GM12878 (cell line): ENCODE data around the gene MS4A12. TPM values are rescaled to one million over a fixed set of nuclear protein-coding genes. Genes with fewer than 3 reads are reported as not detected.

Source experiments
- CUX1 ChIP-seq: IDR thresholded peaks from 2 replicates; pipeline ENCODE4 v1.6.1; 2012; ENCODE audit warnings: improper control_type of control experiment, low read depth, low read length; ENCODE audit not compliant: insufficient replicate concordance
- E4F1 ChIP-seq: fragments of 450-650 bp; IDR thresholded peaks from 2 replicates; pipeline ENCODE4 v1.6.1; 2018; ENCODE audit warnings: borderline replicate concordance, mild to moderate bottlenecking; ENCODE audit not compliant: partially characterized antibody
- EGR1 ChIP-seq, 2 experiments: IDR thresholded peaks; 1 replicate in 1 of 2; 2 replicates in 1 of 2; pipeline ENCODE4 v1.6.1; 2011 to 2012; ENCODE audit warnings: low read depth in 2 of 2, low read length in 2 of 2, borderline replicate concordance in 1 of 2, mild to moderate bottlenecking in 1 of 2, moderate library complexity in 1 of 2
- ESRRA ChIP-seq: IDR thresholded peaks from 2 replicates; pipeline ENCODE4 v1.6.1; 2012; ENCODE audit warnings: mild to moderate bottlenecking, low read length, improper control_type of control experiment
- GATAD2B ChIP-seq: fragments of 450-650 bp; conservative IDR thresholded peaks from 2 replicates; pipeline ENCODE4 v1.6.1; 2017; ENCODE audit warnings: low read depth, mild to moderate bottlenecking, moderate library complexity
- MEF2A ChIP-seq: IDR thresholded peaks from 2 replicates; pipeline ENCODE4 v1.6.1; 2011; ENCODE audit warnings: low read depth, mild to moderate bottlenecking, low read length, moderate library complexity; ENCODE audit not compliant: insufficient read depth
- MTA3 ChIP-seq: IDR thresholded peaks from 2 replicates; pipeline ENCODE4 v1.6.1; 2012; ENCODE audit warnings: low read length, inconsistent platforms, borderline replicate concordance
- NFIC ChIP-seq: IDR thresholded peaks from 2 replicates; pipeline ENCODE4 v1.6.1; 2012; ENCODE audit warnings: low read depth, mild to moderate bottlenecking, inconsistent platforms, low read length, moderate library complexity
- NRF1 ChIP-seq: conservative IDR thresholded peaks from 2 replicates; pipeline ENCODE4 v1.6.1; 2011; ENCODE audit warnings: mild to moderate bottlenecking, low read depth, low read length, improper control_type of control experiment
- PKNOX1 ChIP-seq: fragments of 450-650 bp; IDR thresholded peaks from 2 replicates; pipeline ENCODE4 v1.6.1; 2016; ENCODE audit warnings: mild to moderate bottlenecking
- SMAD1 ChIP-seq: fragments of 450-650 bp; IDR thresholded peaks from 2 replicates; pipeline ENCODE4 v1.6.1; 2018; ENCODE audit warnings: mild to moderate bottlenecking, low read depth; ENCODE audit not compliant: partially characterized antibody
- SMAD5 ChIP-seq: IDR thresholded peaks from 2 replicates; pipeline ENCODE4 v1.6.1; 2016; ENCODE audit warnings: antibody characterized with exemption, low read depth
- SMARCA5 ChIP-seq: fragments of 450-650 bp; IDR thresholded peaks from 2 replicates; pipeline ENCODE4 v1.6.1; 2017; ENCODE audit warnings: mild to moderate bottlenecking
- TAF1 ChIP-seq: IDR thresholded peaks from 2 replicates; pipeline ENCODE4 v1.6.1; 2011; ENCODE audit warnings: mild to moderate bottlenecking, low read depth, low read length, borderline replicate concordance
- TCF3 ChIP-seq: IDR thresholded peaks from 2 replicates; pipeline ENCODE4 v1.6.1; 2012; ENCODE audit warnings: low read depth, mild to moderate bottlenecking, low read length, borderline replicate concordance; ENCODE audit not compliant: insufficient read depth
- USF1 ChIP-seq: IDR thresholded peaks from 2 replicates; pipeline ENCODE4 v1.6.1; 2011; ENCODE audit warnings: borderline replicate concordance, low read depth, mild to moderate bottlenecking, moderate library complexity, mixed read lengths, low read length; ENCODE audit not compliant: insufficient read depth; ENCODE audit errors: extremely low read length
- polyA plus RNA-seq, 11 experiments: library from polyadenylated mRNA; depleted of rRNA in 4 of 11; unstranded in 6 of 11; stranded (reverse) in 5 of 11; fragments of >200 nt; fragmentation: Nextera tagmentation in 4 of 11; fragmentation: Illumina TruSeq in 1 of 11; extraction: Ambion mirVana in 4 of 11; extraction: Trizol in 1 of 11; gene quantifications; 1 replicate in 1 of 11; 2 replicates in 10 of 11; pipeline versions ENCODE4 v1.2.1 to v1.2.3, GENCODE V29; 2011 to 2016; ENCODE audit warnings: inconsistent platforms in 2 of 11, missing spikeins in 2 of 11, low read depth in 1 of 11
- total RNA-seq, 4 experiments: library from RNA; depleted of rRNA in 3 of 4; stranded (reverse); fragments of >200 nt in 3 of 4; fragmentation: Illumina TruSeq in 1 of 4; extraction: Trizol in 1 of 4; gene quantifications; 2 replicates each; pipeline versions ENCODE4 v1.2.1 to v1.2.3, GENCODE V29; 2013 to 2021

The MS4A12 gene
- total and polyA plus RNA-seq, 10 of the 15 experiments (the other 5 are each of a cell fraction or from before 2014, with no cell fraction given), result 0.05 TPM; not detected in 9

GRCh38 chr11:60457576-60457975, 35.0 kb upstream of the MS4A12 start (continued):
- TF ChIP-seq PKNOX1, result peak; percentile 75; the same call in 1 of the 2 replicates
- peak; percentile 31; the same call in 1 of the 2 replicates for TF ChIP-seq SMAD5
- TF ChIP-seq MEF2A, result 0 out of 2 replicates have a peak, but pooled peaks have one; percentile 31
- peak; percentile 56 to 99 for TF ChIP-seq EGR1 (IDR thresholded peaks at IDR 0.05; ENCODE audit: borderline replicate concordance in 1 of 2, low read depth in 2 of 2, low read length in 2 of 2)
- TF ChIP-seq NFIC, result peak; percentile 53; the same call in 1 of the 2 replicates
- peak; percentile 74 for TF ChIP-seq SMAD1
- TF ChIP-seq E4F1, result no peak
- no peak for TF ChIP-seq TCF3
- TF ChIP-seq SMARCA5, result no peak
- TF ChIP-seq USF1, result no peak
- TF ChIP-seq GATAD2B, result peak; percentile 24; the same call in 1 of the 2 replicates
- no peak for TF ChIP-seq CUX1
- 0 out of 2 replicates have a peak, but pooled peaks have one; percentile 48 for TF ChIP-seq TAF1
- 0 out of 2 replicates have a peak, but pooled peaks have one; percentile 63 for TF ChIP-seq MTA3
- TF ChIP-seq ESRRA, result no peak
- no peak for TF ChIP-seq NRF1
- TF ChIP-seq, all 136 proteins: peak for 49
